Suppressor macrophage (primary cell): ENCODE data around the gene SORCS3.

Experiments used
- DNase-seq, 4 experiments: peaks; one replicate each; pipeline ENCODE4 v3.0.0-alpha.2; 2020 to 2022

SORCS3 gene

DNA sequence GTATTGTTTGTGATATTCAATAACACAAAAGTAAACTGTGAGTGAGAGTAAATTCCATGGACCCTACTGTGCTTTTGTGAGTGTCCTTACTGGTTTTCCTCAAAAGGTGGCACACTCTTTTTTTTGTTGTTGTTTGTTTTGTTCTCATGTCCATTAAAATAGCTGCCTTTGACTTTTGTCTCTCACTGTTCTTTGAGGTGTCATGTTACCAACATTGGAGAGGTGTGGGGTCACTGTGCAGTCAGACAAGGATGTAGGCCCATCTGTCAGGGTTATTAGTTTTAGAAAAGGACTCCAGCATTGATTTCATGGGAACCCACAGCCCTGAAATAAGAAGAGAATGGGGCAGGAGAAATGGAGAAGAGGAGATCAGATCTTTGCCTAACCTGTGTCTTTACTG is 383.1 kb downstream of the SORCS3 start:
- DNase-seq: no peak

GRCh38 chr10:105025092-105025491 is 384.0 kb downstream of the SORCS3 start:
- DNase-seq: no peak

GRCh38 chr10:105026566-105026965 is 385.5 kb downstream of the SORCS3 start:
- no peak for DNase-seq

DNA sequence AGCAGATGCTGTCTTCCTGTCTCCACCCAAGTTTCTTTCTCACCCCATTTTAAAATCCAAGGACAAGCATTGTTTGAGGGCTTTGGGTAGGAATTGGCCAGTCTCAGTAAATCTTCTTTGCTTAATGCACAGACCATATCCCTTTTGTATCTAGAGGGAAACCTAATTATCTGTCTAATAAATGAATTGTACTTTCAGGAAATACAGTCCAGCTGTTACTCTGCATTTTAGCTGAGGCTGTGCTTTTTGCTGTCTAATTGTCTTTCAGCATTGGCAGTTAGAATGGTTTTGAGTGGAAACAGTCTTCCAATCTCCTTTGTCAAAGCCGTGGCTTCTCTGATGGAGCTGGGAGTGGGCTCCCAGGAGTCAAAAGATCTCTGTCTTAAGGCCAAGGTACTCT is 388.2 kb downstream of the SORCS3 start:
- DNase-seq: no peak

DNA sequence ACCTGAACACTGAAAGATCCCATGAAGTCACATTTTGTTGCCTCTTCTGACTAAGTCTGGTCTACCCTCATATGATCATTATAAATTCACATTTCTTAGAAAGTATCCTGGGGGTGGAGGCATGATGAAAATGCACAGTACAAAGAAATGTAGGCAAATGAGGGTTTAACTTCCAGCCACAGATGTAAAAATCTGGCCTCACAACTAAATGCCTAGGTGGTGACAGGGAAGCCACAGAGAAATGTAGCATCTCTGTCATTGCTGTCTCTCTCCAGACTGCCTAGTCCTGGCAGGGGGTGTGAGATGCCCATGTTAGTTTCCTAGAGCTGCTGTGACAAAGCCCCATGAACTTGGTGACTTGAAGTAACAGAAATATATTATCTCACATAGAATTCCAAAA is 395.9 kb downstream of the SORCS3 start:
- DNase-seq: no peak

DNA sequence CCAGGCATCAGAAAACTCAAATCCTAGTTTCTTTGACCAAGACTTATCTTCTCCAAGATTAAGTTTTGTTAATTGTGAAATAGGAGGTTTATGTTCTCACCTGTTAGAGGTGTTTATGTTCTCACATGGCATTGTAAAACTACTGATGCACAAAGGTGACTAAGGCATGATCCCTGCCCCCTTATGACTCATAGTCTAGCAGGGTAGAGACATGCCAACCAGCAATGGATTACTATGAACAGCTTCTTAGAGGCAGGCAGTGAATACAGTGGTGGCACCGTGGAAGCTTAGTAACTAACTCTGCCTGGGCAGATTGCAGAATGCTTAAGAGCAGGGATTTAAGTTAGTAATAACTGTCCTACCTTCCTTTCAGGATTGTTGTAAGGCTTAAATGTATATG is 400.9 kb downstream of the SORCS3 start:
- DNase-seq: no peak

DNA sequence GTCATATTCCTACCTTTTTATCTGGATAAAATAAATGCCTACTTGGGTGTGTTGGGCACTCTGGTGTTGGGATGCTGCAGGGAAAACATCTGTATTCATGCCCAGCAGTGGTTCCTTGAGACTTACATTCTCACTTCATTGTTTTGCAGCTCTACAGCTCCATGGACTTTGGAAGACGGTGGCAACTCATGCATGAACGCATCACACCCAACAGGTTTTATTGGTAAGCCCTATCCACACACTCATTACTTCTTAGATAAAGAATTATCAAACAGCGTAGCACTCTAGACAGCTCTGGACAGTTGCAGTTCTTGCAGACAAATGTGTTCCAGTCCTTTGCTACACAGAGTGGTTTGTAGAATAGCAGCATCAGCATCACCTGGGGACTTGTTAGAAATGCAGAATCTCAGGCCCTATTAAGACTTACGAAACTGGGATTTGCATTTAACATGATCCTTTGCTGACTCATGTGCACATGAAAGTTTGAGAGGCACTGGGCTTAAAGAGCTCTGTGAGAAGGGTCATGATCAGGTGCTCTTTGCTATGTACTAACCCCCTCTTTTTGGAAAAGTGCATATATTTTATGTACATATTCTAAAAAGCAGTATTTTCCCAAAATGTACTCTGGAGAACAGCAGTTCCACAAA is 401.9 kb downstream of the SORCS3 start:
- no peak for DNase-seq

- DNase-seq: no peak
Observed at GRCh38 chr10:105044902-105045301, 403.8 kb downstream of the SORCS3 start.

- no peak for DNase-seq
Observed at GRCh38 chr10:105056413-105056812, 415.3 kb downstream of the SORCS3 start.

GRCh38 chr10:105062951-105063350 is 421.9 kb downstream of the SORCS3 start:
- no peak for DNase-seq

DNA sequence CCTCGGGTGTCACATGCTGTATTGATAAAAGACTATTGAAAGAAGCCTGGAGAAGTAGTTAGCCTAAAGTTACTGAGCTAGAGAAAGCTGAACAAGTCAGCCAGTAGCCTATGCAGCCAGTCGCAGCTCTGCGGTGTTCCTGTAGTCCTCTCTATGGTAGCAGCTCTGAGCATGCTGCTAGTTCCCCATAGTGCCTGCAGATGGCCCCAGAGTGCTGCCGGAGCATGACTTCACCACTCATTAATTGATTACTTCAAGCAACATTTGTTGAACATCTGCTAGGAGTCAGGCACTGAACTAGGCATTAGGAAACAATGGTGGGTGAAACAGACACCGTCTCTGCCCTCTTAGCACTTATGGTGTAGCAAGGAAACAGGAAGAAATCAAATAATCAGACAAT is 422.7 kb downstream of the SORCS3 start:
- peak in 3 of 4 experiments; percentile 1 to 17 (median 3) for DNase-seq

GRCh38 chr10:105068497-105068896 is 427.4 kb downstream of the SORCS3 start:
- no peak for DNase-seq

GRCh38 chr10:105070249-105070648 is 429.2 kb downstream of the SORCS3 start:
- DNase-seq: no peak

DNA sequence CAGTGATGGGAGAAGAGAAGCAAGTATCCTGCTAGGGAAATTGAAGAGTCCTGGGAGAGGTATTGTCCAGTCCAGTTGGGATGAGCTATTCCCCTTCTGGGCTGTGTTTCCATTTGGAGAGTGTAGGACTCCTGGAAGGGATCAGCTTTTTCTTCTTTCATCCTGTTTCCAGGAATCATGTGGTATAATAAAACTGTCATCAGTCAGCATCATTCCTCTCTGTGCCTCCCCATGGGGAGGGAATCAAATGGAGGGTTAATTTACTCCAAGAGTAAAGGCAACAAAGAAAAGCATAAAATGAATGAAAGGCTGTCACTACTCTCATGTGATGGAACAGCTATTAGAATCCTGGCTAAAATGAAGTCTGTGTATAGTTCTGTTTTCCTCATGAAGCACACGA is 429.9 kb downstream of the SORCS3 start:
- no peak for DNase-seq

- no peak for DNase-seq
Observed at GRCh38 chr10:105071980-105072379, 430.9 kb downstream of the SORCS3 start.

DNA sequence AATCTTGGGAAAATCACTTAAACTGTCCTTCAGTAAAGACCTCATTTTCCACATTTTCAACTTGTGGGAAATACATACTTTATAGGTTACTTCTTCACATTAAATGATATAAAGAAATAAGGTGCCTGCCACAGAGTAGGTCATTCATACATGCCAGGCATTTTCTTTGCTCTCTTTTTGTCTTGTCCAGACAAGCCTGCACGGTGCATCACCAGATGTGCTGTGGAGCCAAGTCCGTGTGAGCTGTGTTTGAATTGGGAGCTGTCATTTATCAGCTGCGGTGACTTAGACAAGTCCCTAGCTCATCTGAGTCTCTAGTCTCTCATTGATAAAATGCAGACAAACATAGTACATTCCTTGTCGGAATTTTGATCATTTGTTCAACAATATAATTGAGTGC is 432.9 kb downstream of the SORCS3 start:
- DNase-seq: no peak

DNA sequence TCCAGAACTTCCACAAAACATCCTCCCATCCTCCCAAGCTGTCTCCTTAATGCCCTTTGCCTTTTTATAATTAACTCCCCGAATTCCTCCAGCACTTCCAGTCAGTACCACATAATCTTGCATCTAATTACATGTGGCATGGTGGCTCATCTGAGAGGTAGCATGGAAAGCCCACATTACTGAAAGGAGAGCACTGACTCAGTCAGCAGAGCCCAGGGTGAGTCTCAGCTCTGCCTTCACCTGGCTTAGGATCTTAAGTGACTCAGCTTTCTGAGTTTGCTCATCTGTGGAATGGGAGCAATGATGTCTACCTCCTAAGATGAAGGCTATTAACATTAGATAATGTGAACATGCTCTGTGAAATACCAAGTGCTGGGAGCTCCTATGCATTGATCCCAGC is 433.9 kb downstream of the SORCS3 start:
- no peak for DNase-seq

- DNase-seq: no peak
Observed at GRCh38 chr10:105085980-105086379, 444.9 kb downstream of the SORCS3 start.

DNA sequence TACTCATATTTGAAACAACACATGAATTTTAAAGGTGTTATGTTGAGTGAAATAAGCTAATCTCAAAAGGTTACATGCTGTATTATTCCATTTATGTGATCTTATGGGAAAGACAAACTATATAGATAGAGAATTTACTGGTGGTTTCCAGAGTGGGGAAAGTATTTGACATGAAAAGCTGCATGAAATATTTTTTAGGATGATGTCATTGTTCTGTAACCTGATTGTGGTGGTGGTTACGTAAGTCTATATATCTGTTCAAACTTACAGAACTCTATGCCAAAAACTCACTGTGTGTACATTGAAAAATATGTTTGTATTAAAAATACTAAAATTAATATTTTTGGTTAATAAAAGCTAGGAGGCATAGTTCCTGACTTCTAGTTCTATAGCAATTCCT is 453.0 kb downstream of the SORCS3 start:
- no peak for DNase-seq

- no peak for DNase-seq
Observed at GRCh38 chr10:105096316-105096715, 455.2 kb downstream of the SORCS3 start.

GRCh38 chr10:105102977-105103376 is 461.9 kb downstream of the SORCS3 start:
- DNase-seq: no peak

DNA sequence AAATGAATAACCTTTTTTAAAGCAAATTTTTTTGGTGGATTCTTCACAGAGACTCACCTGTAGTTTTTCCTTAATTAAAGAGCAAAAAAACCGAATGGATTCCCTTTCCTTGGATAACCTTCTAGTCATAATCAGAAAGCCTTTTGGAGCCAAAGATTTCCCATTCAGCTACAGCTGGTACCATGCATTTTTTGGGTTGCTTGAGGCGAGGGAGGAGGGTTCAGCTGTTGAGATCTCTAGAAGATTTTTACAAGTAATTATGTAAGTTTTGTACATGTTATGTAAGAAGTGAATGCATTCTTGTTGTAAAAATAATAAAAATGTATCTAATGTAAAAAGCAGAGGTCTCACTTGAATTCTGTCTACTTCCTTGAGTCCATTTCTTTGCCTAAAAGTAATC is 463.2 kb downstream of the SORCS3 start:
- DNase-seq: no peak

DNA sequence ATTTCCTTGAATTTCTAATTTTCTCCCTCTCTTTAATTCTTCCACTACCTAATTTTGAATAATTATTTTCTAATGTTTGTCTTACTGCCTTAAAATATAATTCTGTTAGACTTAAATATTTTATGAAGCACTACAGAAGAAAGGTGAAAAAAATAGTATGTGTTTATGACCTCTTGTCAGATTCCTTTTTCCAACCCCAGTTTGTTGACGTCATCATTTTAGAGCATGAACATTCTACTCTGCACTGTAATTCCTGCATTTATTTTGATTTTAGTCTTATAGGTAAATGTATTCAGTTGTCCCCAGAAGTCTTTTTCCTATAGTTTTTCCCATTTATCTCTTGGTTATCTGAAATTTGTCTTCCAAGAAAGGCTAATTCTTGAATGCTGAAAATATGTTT is 468.1 kb downstream of the SORCS3 start:
- no peak for DNase-seq

- DNase-seq: no peak
Observed at GRCh38 chr10:105112862-105113261, 471.8 kb downstream of the SORCS3 start.

- no peak for DNase-seq
Observed at GRCh38 chr10:105113666-105114065, 472.6 kb downstream of the SORCS3 start.
